Measurements from ENCODE around the gene TCP11L2.

- TF ChIP-seq POLR2A (IDR thresholded peaks at IDR 0.05) (no peak), CTCF (IDR thresholded peaks at IDR 0.05) (no peak)
Measured at GRCh38 chr12:106285982-106286381, 16.6 kb upstream of the TCP11L2 start.
